Aorta (tissue), 5 donors: ENCODE measurements around the gene GRM8. TPM values are rescaled to one million over a fixed set of nuclear protein-coding genes. Genes with fewer than 3 reads are reported as not detected.

ENCODE experiments used
- ATAC-seq: fragments of 200-7000 bp; cut with Tn5 transposase; one replicate; pipeline ENCODE4 v1.9.1; 2022; ENCODE audit warnings: moderate library complexity; ENCODE audit not compliant: low FRiP score
- DNase-seq, 2 donors: peaks; one replicate each; pipeline ENCODE4 v3.0.0-alpha.2; 2020
- H3K27ac ChIP-seq, 2 donors: one replicate each; pipeline ENCODE4 v1.5.1; 2013; ENCODE audit warnings: low read length in 2 of 2, mild to moderate bottlenecking in 2 of 2, moderate library complexity in 2 of 2, control low read depth in 1 of 2, inconsistent platforms in 1 of 2, low read depth in 1 of 2
- H3K27me3 ChIP-seq, 2 donors: one replicate each; pipeline ENCODE4 v1.6.1; 2013; ENCODE audit warnings: control low read depth in 1 of 2, low read length in 1 of 2, mild to moderate bottlenecking in 1 of 2, moderate library complexity in 1 of 2; ENCODE audit not compliant: insufficient read depth in 2 of 2, control insufficient read depth in 1 of 2
- H3K36me3 ChIP-seq, 2 donors: one replicate each; pipeline ENCODE4 v1.6.1; 2013; ENCODE audit warnings: control low read depth in 1 of 2, low read length in 1 of 2, mild to moderate bottlenecking in 1 of 2; ENCODE audit not compliant: insufficient read depth in 2 of 2, control insufficient read depth in 1 of 2
- H3K4me1 ChIP-seq, 2 donors: one replicate each; pipeline ENCODE4 v1.6.1; 2013; ENCODE audit warnings: low read length in 2 of 2, control low read depth in 1 of 2, mild to moderate bottlenecking in 1 of 2, moderate library complexity in 1 of 2; ENCODE audit not compliant: insufficient read depth in 2 of 2, control insufficient read depth in 1 of 2
- H3K4me3 ChIP-seq, 2 donors: one replicate each; pipeline ENCODE4 v1.5.1; 2013; ENCODE audit warnings: low read length in 2 of 2, control low read depth in 1 of 2, mild to moderate bottlenecking in 1 of 2
- H3K9me3 ChIP-seq: one replicate; pipeline ENCODE4 v1.6.1; 2013; ENCODE audit warnings: mild to moderate bottlenecking, low read length; ENCODE audit not compliant: control insufficient read depth
- WGBS, 2 donors: extraction: QIAGEN DNeasy Blood & Tissue Kit; methylation state at CpG; one replicate each; pipeline ENCODE4 v1.1.7; 2013; 5-methylcytosine and 5-hydroxymethylcytosine counted together
- intact Hi-C, 2 donors: fragments of 100-400 bp; cut with DNase I; formaldehyde crosslinking; loops; one replicate each; pipeline versions ENCODE4 v1.14.2 to v1.15.0; 2022
- polyA plus RNA-seq, 2 donors: library from polyadenylated mRNA; stranded (reverse); fragments of 200-250 nt; gene quantifications; one replicate each; pipeline ENCODE4 v1.2.3, GENCODE V29; 2013
- total RNA-seq, 2 donors: library from RNA; stranded (reverse); fragmentation: NEBNext Ultra II Directional; extraction: Animal tissue kit (Norgen Biotek cat#: 25700); gene quantifications; one replicate each; pipeline ENCODE4 v1.2.1, GENCODE V29; 2021
- donor health status: healthy with polysubstance abuse.
- donor health status: Bipolar disorder and iron deficiency.
- donor health status: DM: no; HTN: no; CAD: no.
- donor health status: DM: no; HTN: no; CAD: no.
- donor health status: DM: yes; HTN: yes; CAD: no.

The GRM8 gene
- total and polyA plus RNA-seq, 4 donors = 0.20 TPM; not detected in 3

DNA sequence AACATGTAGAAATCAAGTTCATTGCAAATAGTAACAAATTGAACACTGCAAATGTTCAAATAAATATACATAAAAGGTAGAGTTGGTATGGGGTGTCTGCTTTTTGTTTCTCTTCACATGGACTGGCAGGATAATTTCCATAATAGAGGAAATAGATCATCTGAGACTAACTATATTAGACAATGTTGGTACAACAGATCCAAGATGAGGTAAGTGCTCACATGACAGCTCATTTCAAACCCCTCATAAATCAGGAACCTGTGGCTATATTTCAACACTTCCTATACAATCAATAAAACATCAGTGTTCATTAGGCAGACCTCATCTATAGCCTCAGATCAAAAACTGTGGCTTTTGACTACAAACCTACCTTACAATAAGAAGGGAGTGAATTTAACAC lies 469.1 kb downstream of the GRM8 start:
- no peaks in the 10 kb centered on the region for H3K4me1 ChIP-seq
- ATAC-seq (no peak), DNase-seq (no peak)
- no peaks in the 10 kb centered on the region for H3K27me3 ChIP-seq
- intact Hi-C loops = no loop called here
- H3K27ac ChIP-seq = no peak overlapping the region
- no peaks in the 10 kb centered on the region for H3K9me3 ChIP-seq
- H3K4me3 ChIP-seq = no peak overlapping the region
- H3K36me3 ChIP-seq = no peaks in the 10 kb centered on the region

DNA sequence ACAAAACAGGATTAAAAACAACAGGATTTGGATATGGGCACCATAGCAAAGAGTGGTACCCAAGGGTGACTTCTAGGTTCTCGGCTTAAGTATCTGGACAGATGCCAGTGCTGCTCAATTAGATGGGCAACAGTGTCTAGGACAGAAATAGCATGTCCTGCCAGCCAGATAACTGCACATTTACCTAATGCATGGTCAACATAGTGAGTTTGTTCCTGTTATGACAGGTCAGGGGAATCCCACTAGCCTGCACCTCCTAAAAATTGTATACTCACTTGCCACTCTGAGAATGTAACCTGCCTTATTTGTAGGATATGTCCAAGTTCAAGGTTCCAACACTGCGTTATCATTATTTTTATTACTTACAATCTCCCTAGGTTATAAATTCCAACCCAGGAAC lies 471.7 kb downstream of the GRM8 start:
- no peaks in the 10 kb centered on the region for H3K27me3 ChIP-seq
- intact Hi-C loops = no loop called here
- H3K9me3 ChIP-seq = no peaks in the 10 kb centered on the region
- 69 to 79% methylated on average over 2 of the region's 2 CpGs for WGBS, 2 donors
- H3K36me3 ChIP-seq = no peaks in the 10 kb centered on the region
- H3K4me1 ChIP-seq = no peaks in the 10 kb centered on the region
- H3K27ac ChIP-seq = no peak overlapping the region
- no peak for ATAC-seq
- H3K4me3 ChIP-seq = no peak overlapping the region
- no peak for DNase-seq

DNA sequence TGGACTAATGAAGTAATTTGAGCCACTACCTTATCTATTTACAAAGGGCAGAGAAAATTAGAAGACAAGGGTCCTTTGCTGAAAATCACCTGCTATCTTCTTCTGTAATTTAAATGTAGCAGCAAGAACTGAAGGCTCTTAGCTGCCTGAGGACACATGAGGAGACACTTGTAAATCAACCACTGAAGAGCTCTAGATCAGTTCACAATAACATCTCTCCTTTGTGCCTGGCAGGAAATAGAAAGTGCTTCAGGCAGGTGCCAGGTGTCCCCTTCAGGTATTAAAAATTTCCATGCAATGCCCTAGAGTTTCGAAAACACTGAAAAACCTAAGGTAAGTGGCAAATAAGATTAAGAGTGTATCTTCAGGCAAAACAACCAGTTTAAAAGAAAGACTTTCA lies 474.6 kb downstream of the GRM8 start:
- Histone ChIP-seq H3K27me3 (no peaks in the 10 kb centered on the region), H3K9me3 (no peaks in the 10 kb centered on the region), H3K36me3 (no peaks in the 10 kb centered on the region), H3K4me1 (no peaks in the 10 kb centered on the region), H3K27ac (no peak overlapping the region), H3K4me3 (no peak overlapping the region)
- DNase-seq (no peak), ATAC-seq (no peak)
- intact Hi-C loops = no loop called here
- 75 to 83% methylated on average over 1 of the region's 1 CpG for WGBS, 2 donors

DNA sequence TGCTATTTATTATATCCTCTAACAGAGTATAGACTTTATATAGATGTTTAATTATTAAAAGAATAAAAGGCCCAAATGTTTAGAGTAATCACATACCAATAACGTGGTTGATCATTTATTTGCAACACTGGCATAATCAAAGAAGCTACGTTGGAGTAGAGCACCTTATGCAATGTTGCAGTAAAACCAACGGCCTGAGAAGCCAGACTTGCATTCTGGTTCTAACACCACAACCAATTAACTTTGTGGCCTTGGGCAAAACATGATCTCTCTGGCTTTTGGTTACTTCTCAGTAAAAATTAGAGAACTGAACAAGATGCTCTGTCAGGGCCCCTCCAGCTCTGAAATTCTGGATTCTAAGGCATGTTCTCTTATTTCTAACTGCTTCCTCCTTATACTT lies 476.2 kb downstream of the GRM8 start:
- 73 to 79% methylated on average over 3 of the region's 3 CpGs for WGBS, 2 donors

DNA sequence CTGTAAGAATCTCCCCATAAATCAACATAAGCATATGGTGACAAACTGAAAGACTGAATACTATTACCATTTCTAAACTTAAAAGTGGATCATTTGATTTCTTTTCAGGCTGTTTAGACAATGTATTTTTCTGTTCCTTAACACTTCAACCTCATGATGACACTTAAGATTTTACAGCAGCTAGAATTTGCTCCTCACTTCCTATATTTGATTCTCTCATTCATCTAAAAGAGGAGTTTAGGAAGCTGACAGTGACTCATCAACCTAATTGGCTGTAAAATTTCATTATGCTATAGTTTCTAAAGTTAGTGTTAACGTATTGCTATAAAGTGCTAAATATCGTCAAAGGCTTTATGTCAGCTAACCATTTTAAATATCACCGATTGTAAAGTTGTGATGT lies 478.7 kb downstream of the GRM8 start:
- H3K4me1 ChIP-seq = no peaks in the 10 kb centered on the region

More for the DNA sequence above, 476.2 kb downstream of the GRM8 start:
- Histone ChIP-seq H3K27ac (no peak overlapping the region), H3K4me3 (no peak overlapping the region), H3K27me3 (no peaks in the 10 kb centered on the region), H3K4me1 (no peaks in the 10 kb centered on the region), H3K36me3 (no peaks in the 10 kb centered on the region), H3K9me3 (no peaks in the 10 kb centered on the region)
- intact Hi-C loops = no loop called here
- DNase-seq (no peak), ATAC-seq (no peak)

DNA sequence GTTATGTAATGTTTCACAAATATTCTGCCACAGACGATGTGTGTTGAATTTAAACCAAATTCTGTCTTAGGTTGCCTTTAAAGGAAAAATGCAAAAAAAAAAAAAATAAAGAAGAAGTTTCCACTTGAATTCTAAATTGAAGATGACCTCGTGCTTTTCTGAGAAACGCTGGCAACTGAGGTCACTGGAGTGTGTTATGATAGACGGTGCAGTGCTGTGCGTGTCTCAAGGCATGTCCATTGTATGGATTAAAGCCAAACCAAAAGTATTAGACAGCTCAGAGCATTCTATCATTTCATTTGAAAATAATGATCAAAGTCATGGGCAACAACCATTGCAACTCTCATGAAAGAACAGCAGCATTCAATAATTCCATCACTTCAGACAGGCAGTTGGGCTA lies 483.9 kb downstream of the GRM8 start:
- DNase-seq = no peak
- no peak overlapping the region for H3K4me3 ChIP-seq
- intact Hi-C loops = no loop called here
- 41 to 63% methylated on average over 5 of the region's 5 CpGs for WGBS, 2 donors
- H3K9me3 ChIP-seq = peaks cover 1% of the 10 kb centered on the region
- no peak for ATAC-seq
- no peaks in the 10 kb centered on the region for H3K27me3 ChIP-seq
- no peaks in the 10 kb centered on the region for H3K36me3 ChIP-seq
- H3K4me1 ChIP-seq = no peaks in the 10 kb centered on the region
- H3K27ac ChIP-seq = no peak overlapping the region

More for the DNA sequence above, 478.7 kb downstream of the GRM8 start:
- no peaks in the 10 kb centered on the region for H3K36me3 ChIP-seq
- 83 to 89% methylated on average over 3 of the region's 3 CpGs for WGBS, 2 donors
- H3K27me3 ChIP-seq = no peaks in the 10 kb centered on the region
- H3K27ac ChIP-seq = no peak overlapping the region
- H3K4me3 ChIP-seq = no peak overlapping the region
- no peak for ATAC-seq
- DNase-seq = no peak
- no peaks in the 10 kb centered on the region for H3K9me3 ChIP-seq
- intact Hi-C loops = no loop called here

DNA sequence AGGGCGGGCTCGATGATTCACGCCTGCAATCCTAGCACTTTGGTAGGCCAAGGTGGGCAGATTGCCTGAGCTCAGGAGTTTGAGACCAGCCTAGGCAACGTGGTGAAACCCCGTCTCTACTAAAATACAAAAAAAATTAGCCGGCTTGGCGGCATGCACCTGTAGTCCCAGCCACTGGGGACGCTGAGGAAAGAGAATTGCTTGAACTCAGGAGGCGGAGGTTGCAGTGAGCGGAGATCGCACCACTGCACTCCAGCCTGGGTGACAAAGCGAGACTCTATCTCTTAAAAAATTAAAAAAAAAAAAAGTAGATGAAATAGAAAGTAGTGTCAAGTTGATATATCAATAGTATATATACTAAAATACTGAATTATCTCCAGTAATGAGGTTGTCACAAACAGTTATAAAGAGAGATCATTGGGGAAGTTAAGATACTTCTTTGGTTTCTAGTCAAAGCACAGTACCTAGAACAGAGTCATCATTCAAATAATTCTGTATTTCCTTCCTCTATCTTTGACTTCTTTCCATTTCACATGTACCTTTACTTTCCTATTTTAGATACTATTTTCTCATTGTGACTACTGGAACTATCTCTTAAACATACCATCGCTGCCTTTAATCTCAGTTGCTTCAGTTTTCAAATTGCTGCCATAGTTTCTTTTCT lies 491.7 kb downstream of the GRM8 start:
- no peaks in the 10 kb centered on the region for H3K4me1 ChIP-seq
- no peak overlapping the region for H3K27ac ChIP-seq
- intact Hi-C loops = no loop called here
- H3K36me3 ChIP-seq = no peaks in the 10 kb centered on the region
- H3K27me3 ChIP-seq = no peaks in the 10 kb centered on the region
- no peak for ATAC-seq
- 82 to 89% methylated on average over 12 to 13 of the region's 13 CpGs for WGBS, 2 donors
- H3K9me3 ChIP-seq = no peaks in the 10 kb centered on the region
- DNase-seq = no peak
- H3K4me3 ChIP-seq = no peak overlapping the region

DNA sequence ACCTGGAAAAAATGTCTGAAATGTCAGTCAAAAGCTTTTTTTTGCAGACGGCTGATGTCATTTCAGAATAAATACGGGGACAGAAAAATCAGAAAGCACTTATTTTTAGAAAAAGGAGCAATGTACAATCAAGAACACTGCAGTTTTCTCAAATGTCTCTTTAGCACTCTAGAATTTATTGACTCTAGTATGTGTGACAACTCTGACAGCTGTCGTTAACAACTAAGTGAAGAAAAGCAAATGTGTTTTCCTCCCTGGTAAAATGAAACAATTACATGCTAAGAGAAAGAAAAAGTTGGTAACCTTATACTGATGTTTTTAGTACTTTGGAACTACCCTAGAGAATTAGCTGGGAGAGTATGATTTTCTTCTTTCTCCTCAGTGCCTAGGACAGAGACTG lies 497.4 kb downstream of the GRM8 start:
- Histone ChIP-seq H3K27me3 (no peaks in the 10 kb centered on the region), H3K27ac (no peak overlapping the region), H3K4me1 (no peaks in the 10 kb centered on the region), H3K36me3 (no peaks in the 10 kb centered on the region), H3K4me3 (no peak overlapping the region), H3K9me3 (no peaks in the 10 kb centered on the region)
- intact Hi-C loops = no loop called here
- 21 to 26% methylated on average over 3 of the region's 3 CpGs for WGBS, 2 donors
- no peak for ATAC-seq
- DNase-seq = no peak

DNA sequence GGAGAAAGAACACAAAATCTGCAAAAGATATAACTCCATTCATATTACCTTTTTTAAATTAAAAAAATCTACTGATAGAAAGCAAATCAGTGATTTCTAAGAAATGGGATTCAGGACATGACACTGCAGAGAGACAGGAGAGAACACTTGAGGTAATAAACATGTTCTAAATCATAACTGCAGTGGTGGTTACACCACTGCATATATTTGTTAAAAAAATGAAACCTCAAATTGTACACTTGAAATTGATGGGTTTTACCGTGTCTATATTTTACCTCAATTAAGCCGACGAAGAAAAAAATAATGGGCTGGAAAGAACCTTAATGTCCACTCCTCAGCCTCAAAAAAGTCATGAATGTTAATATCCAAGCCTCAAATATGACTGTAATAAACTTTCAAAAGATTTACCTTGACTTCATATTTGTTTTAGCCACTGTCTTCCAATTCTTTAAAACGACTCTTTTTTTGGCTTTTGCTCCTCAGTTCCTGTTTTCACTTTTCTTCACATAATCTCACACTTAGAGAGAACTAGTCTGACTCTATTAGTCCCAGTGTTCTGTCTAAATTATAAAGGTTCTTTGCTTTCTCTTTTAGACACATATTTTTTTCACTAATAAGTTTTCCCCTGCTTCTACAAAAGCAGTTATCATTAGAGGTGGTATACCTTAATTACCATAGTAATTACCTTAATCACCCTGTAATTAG lies 502.4 kb downstream of the GRM8 start:
- Histone ChIP-seq H3K27ac (no peak overlapping the region), H3K4me3 (no peak overlapping the region), H3K36me3 (no peaks in the 10 kb centered on the region), H3K9me3 (no peaks in the 10 kb centered on the region), H3K27me3 (no peaks in the 10 kb centered on the region), H3K4me1 (no peaks in the 10 kb centered on the region)
- DNase-seq (no peak), ATAC-seq (no peak)
- intact Hi-C loops = no loop called here
- WGBS, 2 donors = 80 to 81% methylated on average over 4 of the region's 4 CpGs
